Activated gamma-delta T cell treated with anti-CD3 and anti-CD28 coated beads, Interleukin-2, amount 50 U/mL, for 16 hours (primary cell): ENCODE data around the gene GPR132.
A peak's percentile ranks its signal among the peaks of the same experiment; 100 is the strongest.

Source experiments
- DNase-seq: peaks from one replicate; pipeline ENCODE4 v3.0.0-alpha.2; 2020; ENCODE audit warnings: low read depth

The GPR132 gene

GRCh38 chr14:105020815-105021655 is 44.2 kb downstream of the GPR132 start, which contains the start of gene CDCA4:
TSS of gene CDCA4 (minus strand) at chr14:105021083. CDS start at chr14:105011929, 9,154 bp downstream.
- DNase-seq = peak; percentile 95

DNA sequence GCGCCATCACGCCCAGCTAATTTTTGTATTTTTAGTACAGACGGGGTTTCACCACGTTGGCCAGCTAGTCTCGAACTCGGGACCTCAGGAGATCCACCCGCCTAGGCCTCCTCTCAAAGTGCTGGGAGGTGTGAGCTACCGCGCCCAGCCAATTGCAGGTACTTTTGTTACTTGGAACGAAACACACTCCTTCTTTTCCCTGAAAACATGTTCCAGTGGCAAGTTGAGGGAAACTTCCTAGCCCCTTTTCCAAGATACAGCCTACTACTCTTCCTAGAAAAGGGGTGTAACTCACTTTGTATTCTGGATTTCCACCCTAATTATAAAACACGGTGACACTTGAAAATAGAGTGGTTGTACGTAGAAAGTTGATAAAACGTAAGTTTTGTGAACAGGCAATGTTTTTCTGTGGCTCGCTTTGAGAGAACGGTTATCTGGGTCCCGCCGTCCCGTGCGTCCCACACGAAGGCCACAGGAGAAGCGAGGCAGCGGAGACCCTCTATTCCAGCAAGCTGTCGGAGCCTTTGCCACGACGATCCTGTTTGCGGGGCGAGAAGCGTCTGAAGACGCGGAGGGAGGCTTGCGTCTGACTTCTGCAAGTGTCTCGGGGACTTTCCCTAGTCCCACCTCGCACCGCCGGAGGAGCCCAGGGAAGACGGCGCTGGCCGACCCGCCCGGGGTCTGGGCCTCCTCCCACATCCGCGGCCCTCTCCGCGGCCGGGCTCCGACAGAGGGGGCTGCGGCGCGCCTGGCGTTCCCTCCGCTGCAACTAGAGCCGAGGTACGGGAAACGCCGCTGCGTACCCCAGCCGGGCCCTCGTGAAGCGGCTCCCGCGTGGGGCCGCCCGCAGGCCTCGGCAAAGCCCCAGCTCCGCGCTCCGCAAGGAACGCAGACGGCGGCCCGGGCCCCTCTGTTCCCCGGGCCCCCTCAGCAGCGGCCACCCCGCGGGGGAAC is 45.1 kb downstream of the GPR132 start:
- DNase-seq = peak; percentile 53

DNA sequence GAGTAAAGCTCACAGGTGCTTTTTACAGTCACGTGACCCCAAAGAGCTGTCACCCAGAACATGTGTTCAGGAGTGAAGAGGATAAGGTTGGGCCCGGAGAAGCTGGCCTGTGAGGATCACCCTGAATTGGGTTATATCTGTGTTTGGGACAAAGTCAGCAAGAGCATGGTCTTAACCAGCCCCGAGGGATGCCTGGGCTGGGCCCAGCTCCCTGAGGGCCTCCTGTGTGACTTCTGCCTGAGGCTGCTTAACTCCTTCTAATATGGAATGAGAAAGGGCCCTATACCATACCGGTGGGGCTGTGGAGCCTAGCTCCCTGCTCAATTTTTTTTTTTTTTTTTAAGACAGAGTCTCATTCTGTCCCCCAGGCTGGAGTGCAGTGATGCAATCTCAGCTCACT is 46.8 kb downstream of the GPR132 start:
- no peak for DNase-seq

DNA sequence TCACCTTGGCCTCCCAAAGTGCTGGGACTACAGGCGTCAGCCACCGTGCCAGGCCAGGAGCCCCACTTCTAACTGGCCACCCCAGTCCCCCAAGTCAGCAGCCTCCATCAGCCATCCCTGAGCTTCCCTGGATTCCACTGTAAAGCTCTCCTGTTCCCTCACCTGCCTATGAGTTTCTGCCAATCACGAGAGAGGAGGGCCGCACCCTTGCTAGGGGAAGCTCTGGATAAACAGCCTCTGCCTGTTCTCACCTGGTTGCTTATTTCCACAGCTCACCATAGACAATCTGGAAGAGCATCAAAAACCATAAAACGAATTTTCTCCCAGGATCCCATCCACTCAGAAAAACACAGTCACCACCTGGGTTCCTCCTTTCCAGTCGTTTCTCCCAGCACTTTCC is 49.3 kb downstream of the GPR132 start:
- no peak for DNase-seq

DNA sequence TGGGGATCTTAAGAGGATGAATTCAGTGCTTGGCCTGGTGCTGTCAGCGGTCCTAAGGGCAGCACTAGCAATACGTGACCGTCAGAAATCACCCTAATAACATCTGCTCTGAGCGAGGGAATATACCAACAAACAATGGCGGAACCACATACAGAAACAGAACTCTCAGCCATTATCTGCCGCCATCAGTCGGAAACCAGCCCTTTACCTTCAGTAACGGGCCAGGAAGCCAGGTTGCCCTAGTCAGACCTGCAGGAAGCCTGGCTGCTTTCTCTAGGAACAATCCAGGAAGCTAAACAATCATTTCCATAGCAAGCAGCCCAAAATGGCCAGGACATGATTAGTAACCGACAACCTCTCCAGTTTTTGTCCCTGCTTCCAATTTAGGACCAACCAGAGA is 50.0 kb downstream of the GPR132 start:
- DNase-seq = no peak

DNA sequence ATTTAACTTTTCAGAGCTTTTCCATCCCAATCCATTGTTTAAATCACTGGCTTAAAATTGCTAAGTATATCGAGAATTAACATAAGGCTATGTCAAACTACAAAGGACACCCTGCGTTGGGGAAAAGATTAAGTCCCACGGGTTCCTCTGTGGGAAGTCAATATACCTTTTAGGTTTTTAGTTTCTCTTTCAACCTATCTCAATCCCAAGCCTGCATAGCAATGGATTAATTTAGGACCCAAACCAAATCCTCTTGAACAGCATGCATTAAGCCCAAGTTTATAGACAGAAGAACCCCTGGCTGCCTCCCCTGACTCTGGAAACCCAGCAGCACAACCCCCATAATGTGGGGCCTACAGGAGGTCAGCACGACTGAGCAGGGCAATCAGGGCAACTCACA is 50.6 kb downstream of the GPR132 start:
- DNase-seq = no peak

- DNase-seq = no peak
Observed at GRCh38 chr14:105014032-105014431, 51.2 kb downstream of the GPR132 start.

GRCh38 chr14:105013150-105013785 is 52.0 kb downstream of the GPR132 start:
- DNase-seq = no peak

- no peak for DNase-seq
Observed at GRCh38 chr14:105012171-105012985, 52.9 kb downstream of the GPR132 start.

GRCh38 chr14:105011312-105011990 is 53.8 kb downstream of the GPR132 start:
- no peak for DNase-seq

GRCh38 chr14:105010891-105011291 is 54.3 kb downstream of the GPR132 start:
- no peak for DNase-seq

- no peak for DNase-seq
Observed at GRCh38 chr14:105010106-105010505, 55.1 kb downstream of the GPR132 start.

DNA sequence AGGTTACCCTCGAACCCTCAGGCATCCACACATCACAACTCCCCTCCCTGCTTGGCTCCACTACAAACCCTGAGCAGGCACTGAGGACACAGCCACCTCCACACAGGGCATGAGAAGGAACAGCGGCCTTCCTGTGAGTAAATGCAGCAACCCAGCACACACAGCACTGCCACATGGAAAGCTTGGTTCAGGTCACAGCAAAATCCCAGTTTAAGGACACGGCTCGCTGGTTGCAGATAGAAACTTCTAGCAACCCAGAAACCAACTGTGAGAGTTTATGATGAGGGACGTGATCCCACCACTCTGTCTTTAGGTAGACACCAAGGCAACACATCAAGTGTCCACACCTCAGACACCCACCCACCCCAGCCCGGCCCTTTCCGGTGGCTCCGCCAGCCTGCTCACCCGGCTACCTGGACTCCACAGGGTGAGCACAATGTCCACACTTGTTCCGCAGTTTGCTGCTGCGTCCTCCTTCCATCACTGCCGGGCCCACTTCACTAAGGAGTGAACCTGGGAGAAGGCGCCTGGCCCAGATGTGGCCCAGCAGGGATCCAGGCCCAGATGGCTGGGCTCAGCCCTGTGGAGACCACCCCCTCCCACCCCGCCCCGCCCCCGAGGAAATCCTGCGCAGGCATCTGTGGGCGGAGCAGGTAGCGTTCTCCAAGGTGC is 57.5 kb downstream of the GPR132 start:
- no peak for DNase-seq

GRCh38 chr14:105006831-105007592 is 58.2 kb downstream of the GPR132 start:
- DNase-seq = no peak

- no peak for DNase-seq
Observed at GRCh38 chr14:105005929-105006830, 59.0 kb downstream of the GPR132 start.

- no peak for DNase-seq
Observed at GRCh38 chr14:105005329-105005928, 59.8 kb downstream of the GPR132 start.
